HG02840 (cell line): ENCODE results near the gene SPATA33.
"Not testable (repeated sequence)": the region's sequence is repeated elsewhere in the genome, so short reads cannot be mapped to it uniquely, and the experiment has no call there.

Experiments used
- ATAC-seq: cut with Tn5 transposase; IDR thresholded peaks from one replicate; pipeline ENCODE4 v1.9.1; 2021; ENCODE audit warnings: mild to moderate bottlenecking, moderate library complexity, moderate number of reproducible peaks; ENCODE audit not compliant: unreplicated experiment, low FRiP score

Gene SPATA33

GRCh38 chr16:89658221-89658879 is 714 bp downstream of the SPATA33 start:
- ATAC-seq: no peak

DNA sequence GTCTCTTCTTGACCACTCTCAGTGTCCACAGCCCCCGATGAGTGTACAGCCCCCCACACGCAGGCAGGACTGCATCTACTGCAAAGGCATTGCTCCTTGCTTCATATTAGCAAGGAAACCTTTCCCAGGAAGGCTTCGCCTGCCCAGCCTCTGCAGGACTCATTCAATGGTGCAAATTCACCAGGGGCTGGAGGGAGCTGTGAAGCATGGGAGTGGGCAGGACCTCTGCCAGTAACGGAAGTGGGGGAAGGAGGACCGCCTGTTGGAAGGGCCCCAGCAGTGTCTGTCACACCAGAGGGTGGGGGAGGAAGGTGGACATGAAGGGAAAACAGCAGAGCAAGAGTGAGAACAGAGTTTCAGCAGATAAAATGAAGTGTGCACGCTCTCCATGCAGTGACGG is 2.5 kb downstream of the SPATA33 start:
- no peak for ATAC-seq

- no peak for ATAC-seq
Observed at GRCh38 chr16:89661215-89661614, 3.6 kb downstream of the SPATA33 start.

DNA sequence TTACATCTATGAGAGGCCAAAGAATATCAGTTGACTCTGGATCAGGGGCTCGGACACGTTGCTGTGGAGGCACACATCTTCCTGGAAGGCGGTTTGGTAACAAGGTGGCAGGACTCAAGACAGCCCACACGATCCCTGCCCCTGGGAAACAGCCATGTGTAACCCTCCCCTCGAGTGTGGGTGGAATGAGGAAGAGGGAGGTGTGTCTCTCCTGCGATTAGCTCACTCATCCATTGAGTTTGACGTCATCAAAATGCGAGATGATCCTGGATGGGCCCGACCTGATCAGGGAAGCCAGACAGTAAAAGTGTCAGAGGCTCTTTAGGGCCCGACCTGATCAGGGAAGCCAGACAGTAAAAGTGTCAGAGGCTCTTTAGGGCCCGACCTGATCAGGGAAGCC is 6.6 kb downstream of the SPATA33 start:
- ATAC-seq: not testable (repeated sequence)

DNA sequence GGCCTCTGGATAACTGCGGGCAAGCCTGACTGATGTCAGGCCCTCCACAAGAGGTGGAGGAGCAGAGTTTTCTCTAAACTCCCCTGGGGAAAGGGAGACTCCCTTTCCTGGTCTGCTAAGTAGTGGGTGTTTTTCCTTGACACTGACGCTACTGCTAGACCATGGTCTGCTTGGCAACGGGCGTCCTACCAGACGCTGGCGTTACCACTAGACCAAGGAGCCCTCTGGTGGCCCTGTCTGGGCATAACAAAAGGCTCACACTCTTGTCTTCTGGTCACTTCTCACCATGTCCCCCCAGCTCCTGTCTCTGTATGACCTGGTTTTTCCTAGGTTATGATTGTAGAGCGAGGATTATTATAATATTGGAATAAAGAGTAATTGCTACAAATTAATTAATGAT is 9.4 kb downstream of the SPATA33 start:
- ATAC-seq: not testable (repeated sequence)

GRCh38 chr16:89667633-89668032 is 10.0 kb downstream of the SPATA33 start:
- no peak for ATAC-seq

DNA sequence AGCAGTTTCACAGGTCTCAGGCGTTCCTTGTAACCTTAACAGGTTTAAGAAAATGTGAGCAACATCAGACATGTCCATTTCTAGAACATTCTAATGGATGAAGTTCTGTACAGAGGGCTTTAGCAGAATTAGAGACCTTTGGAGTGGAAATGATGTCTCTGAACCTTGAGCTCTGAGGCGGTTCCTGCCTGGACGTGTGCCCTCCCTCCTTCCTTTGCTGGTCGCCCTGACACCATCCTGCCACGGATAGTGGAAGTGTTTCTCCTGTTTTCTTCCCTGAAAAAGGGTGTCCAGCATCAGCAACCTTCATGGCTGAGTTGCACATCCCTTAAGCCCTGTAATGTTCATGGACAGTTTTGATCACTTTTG is 11.1 kb downstream of the SPATA33 start:
- ATAC-seq: no peak

DNA sequence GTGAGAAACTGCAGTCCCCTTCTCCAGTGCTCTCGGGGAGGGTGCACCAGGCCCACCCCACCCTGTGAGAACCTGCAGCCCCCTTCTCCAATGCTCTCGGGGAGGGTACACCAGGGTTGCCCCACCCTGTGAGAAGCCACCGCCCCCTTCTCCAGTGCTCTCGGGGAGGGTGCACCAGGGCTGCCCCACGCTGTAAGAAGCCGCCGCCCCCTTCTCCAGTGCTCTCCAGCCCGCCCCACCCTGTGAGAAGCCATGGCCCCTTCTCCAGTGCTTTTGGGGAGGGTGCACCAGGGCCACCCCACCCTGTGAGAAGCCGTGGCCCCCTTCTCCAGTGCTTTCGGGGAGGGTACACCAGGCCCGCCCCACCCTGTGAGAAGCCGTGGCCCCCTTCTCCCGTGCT is 12.1 kb downstream of the SPATA33 start:
- no peak for ATAC-seq

GRCh38 chr16:89670496-89671431 is 13.1 kb downstream of the SPATA33 start:
- ATAC-seq: no peak

DNA sequence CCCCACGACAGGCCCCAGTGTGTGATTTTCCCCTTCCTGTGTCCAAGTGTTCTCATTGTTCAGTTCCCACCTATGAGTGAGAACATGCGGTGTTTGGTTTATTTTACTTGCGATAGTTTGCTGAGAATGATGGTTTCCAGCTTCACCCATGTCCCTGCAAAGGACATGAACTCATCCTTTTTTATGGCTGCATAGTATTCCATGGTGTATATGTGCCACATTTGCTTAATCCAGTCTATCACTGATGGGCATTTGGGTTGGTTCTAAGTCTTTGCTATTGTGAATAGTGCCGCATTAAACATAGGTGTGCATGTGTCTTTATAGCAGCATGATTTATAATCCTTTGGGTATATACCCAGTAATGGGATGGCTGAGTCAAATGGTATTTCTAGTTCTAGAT is 13.9 kb downstream of the SPATA33 start:
- not testable (repeated sequence) for ATAC-seq

DNA sequence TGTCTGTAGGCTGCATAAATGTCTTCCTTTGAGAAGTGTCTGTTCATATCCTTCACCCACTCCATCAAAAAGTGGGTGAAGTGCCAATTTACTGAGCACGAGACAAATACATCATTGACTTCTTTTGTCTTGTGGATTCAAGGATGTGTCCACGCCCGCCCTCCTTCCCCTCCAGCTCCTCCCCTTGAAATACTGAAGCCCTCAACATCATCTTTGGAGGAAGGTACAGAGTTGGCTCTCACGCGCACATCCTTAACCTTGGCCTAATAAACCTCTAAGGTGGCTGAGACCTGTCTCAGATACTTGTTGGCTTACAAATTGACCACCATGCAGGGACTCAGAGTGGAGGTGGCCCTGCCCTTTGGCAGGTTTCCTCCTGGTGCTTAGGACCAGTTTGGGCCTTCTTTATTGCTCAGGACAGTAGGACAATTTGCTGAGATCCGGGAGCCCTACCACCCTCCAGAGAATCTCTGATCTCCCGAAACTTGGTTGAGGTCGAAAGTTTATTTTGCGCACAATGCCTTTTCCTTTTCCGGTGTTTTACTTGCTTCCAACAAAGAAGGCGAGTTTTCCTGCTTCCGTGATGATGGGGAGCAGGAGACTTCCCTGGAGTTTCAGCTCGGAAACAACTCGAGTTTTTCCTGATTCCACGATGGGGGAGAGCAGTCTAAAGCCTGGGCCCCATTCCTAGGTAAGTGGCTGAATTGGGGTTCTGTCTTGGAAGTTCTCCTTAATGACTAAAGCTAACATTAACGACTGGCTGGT is 14.7 kb downstream of the SPATA33 start:
- ATAC-seq: no peak

- ATAC-seq: no peak
Observed at GRCh38 chr16:89678258-89678657, 20.6 kb downstream of the SPATA33 start.

DNA sequence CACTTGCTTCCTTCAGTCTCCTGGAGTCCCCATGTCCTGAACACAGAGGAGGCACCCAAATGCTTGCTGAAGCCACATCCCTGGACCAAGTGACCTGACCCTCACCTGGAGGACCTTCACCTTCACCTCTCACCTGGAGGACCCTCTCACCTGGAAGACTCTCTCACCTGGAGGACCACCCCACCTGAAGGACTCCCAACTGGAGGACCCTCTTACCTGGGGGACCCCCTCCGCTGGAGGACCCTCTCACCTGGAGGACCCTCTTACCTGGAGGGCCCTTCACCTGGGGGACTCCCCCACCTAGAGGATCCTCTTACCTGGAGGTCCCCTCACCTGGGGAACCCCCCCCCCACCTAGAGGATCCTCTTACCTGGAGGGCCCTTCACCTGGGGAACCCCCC is 28.3 kb downstream of the SPATA33 start:
- no peak for ATAC-seq

GRCh38 chr16:89686520-89687091 is 29.0 kb downstream of the SPATA33 start, which contains the start of gene CDK10:
Gene CDK10 (plus strand): TSS chr16:89686689. CDS start chr16:89686711, 22 bp downstream.
- peak; percentile 81 for ATAC-seq

GRCh38 chr16:89687092-89687940 is 29.7 kb downstream of the SPATA33 start:
- ATAC-seq: peak; percentile 33

GRCh38 chr16:89688395-89688794 is 30.8 kb downstream of the SPATA33 start:
- ATAC-seq: no peak

DNA sequence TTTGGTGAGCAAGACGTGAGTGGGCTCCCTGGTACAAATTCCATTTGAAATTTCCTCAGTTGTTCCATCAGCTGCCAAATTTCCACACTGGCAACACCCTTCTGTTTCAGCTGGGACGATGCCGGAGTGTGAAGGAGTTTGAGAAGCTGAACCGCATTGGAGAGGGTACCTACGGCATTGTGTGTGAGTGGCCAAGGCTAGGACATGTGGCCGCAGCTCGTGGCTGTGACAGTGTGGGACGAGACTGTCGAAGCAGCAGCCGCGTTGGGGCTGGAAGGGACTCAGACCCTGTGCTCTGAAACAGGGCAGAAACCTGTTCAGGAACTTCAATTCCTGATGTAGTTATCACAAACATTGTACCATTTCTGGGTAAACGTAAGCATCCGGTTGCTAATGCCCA is 31.5 kb downstream of the SPATA33 start:
- no peak for ATAC-seq

- not testable (repeated sequence) for ATAC-seq
Observed at GRCh38 chr16:89689621-89690020, 32.0 kb downstream of the SPATA33 start.

DNA sequence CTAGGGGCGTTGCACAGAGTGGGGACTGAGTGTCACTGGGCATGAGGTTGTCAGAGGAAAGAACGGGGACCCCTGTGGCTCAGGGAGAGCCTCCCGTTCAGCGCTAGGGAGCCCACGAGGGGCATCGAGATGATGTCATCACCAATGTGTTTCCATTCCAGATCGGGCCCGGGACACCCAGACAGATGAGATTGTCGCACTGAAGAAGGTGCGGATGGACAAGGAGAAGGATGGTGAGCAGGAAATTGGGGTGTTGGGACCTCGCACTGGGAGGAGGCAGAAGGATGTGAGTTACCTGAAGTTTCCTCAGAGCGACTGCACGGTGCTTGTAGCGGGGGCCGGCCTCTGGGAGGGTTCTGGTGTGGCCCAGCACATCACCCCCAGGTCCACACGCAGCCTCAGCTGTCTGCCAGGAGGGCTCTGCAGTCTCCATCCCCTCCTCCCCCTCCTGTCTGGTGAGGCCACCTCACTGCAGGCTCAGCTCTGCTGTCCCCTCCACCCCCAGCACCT is 32.8 kb downstream of the SPATA33 start:
- no peak for ATAC-seq
